H9 (cell line): Measurements from ENCODE around the gene DEFB110. TPM values are rescaled to one million over a fixed set of nuclear protein-coding genes. Genes with fewer than 3 reads are reported as not detected.

Source experiments
- DNase-seq: peaks from one replicate; pipeline ENCODE4 v3.0.0-alpha.2; 2017
- H2AFZ ChIP-seq: one replicate; pipeline ENCODE4 v1.6.1; 2013; ENCODE audit warnings: mild to moderate bottlenecking, low read length, control low read depth, moderate library complexity
- H2AK5ac ChIP-seq: 2 replicates; pipeline ENCODE4 v1.6.1; 2013; ENCODE audit warnings: low read length, control low read depth, mixed read lengths; ENCODE audit not compliant: insufficient read length
- H2BK120ac ChIP-seq: one replicate; pipeline ENCODE4 v1.6.1; 2013; ENCODE audit warnings: low read depth, mild to moderate bottlenecking, low read length, control low read depth, inconsistent platforms; ENCODE audit not compliant: poor library complexity, severe bottlenecking
- H2BK12ac ChIP-seq: 2 replicates; pipeline ENCODE4 v1.6.1; 2013; ENCODE audit warnings: low read length, control low read depth, mixed read lengths, low read depth; ENCODE audit not compliant: insufficient read length
- H2BK15ac ChIP-seq: 2 replicates; pipeline ENCODE4 v1.6.1; 2013; ENCODE audit warnings: low read depth, low read length, control low read depth
- H2BK20ac ChIP-seq: one replicate; pipeline ENCODE4 v1.6.1; 2013; ENCODE audit warnings: low read depth, mild to moderate bottlenecking, low read length, control low read depth, inconsistent platforms; ENCODE audit not compliant: poor library complexity, severe bottlenecking
- H2BK5ac ChIP-seq: 2 replicates; pipeline ENCODE4 v1.6.1; 2013; ENCODE audit warnings: low read length, control low read depth, mixed read lengths; ENCODE audit not compliant: insufficient read length
- H3K14ac ChIP-seq: 2 replicates; pipeline ENCODE4 v1.6.1; 2013; ENCODE audit warnings: low read length, control low read depth; ENCODE audit not compliant: insufficient read depth
- H3K18ac ChIP-seq: 2 replicates; pipeline ENCODE4 v1.6.1; 2013; ENCODE audit warnings: low read depth, mild to moderate bottlenecking, mixed read lengths, low read length, control low read depth; ENCODE audit not compliant: insufficient read length
- H3K23ac ChIP-seq: 2 replicates; pipeline ENCODE4 v1.6.1; 2013; ENCODE audit warnings: low read length, control low read depth, mixed read lengths, low read depth; ENCODE audit not compliant: insufficient read length
- H3K23me2 ChIP-seq: 2 replicates; pipeline ENCODE4 v1.6.1; 2013; ENCODE audit warnings: low read depth, mild to moderate bottlenecking, mixed read lengths, low read length, control low read depth; ENCODE audit not compliant: insufficient read length, poor library complexity, severe bottlenecking
- H3K27ac ChIP-seq: 2 replicates; pipeline ENCODE4 v1.5.1; 2013; ENCODE audit warnings: low read length, control low read depth, mixed read lengths, low read depth; ENCODE audit not compliant: insufficient read length
- H3K27me3 ChIP-seq: 2 replicates; pipeline ENCODE4 v1.6.1; 2013; ENCODE audit warnings: low read length, control low read depth, inconsistent platforms; ENCODE audit not compliant: insufficient read depth
- H3K4ac ChIP-seq: 2 replicates; pipeline ENCODE4 v1.6.1; 2013; ENCODE audit warnings: low read depth, mild to moderate bottlenecking, control low read depth, inconsistent platforms, low read length, moderate library complexity
- H3K4me1 ChIP-seq: 2 replicates; pipeline ENCODE4 v1.6.1; 2013; ENCODE audit warnings: low read length, control low read depth, inconsistent platforms; ENCODE audit not compliant: insufficient read depth
- H3K4me2 ChIP-seq: 2 replicates; pipeline ENCODE4 v1.6.1; 2013; ENCODE audit warnings: low read length, control low read depth, mixed read lengths; ENCODE audit not compliant: insufficient read length, insufficient read depth
- H3K56ac ChIP-seq: 2 replicates; pipeline ENCODE4 v1.6.1; 2013; ENCODE audit warnings: low read depth, mild to moderate bottlenecking, mixed read lengths, low read length, control low read depth; ENCODE audit not compliant: insufficient read length
- H3K79me1 ChIP-seq: 2 replicates; pipeline ENCODE4 v1.6.1; 2013; ENCODE audit warnings: low read depth, mild to moderate bottlenecking, moderate library complexity, low read length, control low read depth, inconsistent platforms; ENCODE audit not compliant: insufficient read depth, poor library complexity, severe bottlenecking
- H3K79me2 ChIP-seq: 2 replicates; pipeline ENCODE4 v1.6.1; 2013; ENCODE audit warnings: low read length, control low read depth, inconsistent platforms; ENCODE audit not compliant: insufficient read depth
- H3K9ac ChIP-seq: 2 replicates; pipeline ENCODE4 v1.6.1; 2013; ENCODE audit warnings: low read length, control low read depth, mixed read lengths; ENCODE audit not compliant: insufficient read length; ENCODE audit errors: extremely low read depth
- H3K9me3 ChIP-seq: one replicate; pipeline ENCODE4 v1.6.1; 2013; ENCODE audit warnings: low read depth, low read length, inconsistent platforms; ENCODE audit not compliant: control insufficient read depth
- H3T11ph ChIP-seq: one replicate; pipeline ENCODE4 v1.6.1; 2013; ENCODE audit warnings: mild to moderate bottlenecking, low read length, control low read depth, inconsistent platforms
- H4K20me1 ChIP-seq: one replicate; pipeline ENCODE4 v1.6.1; 2013; ENCODE audit not compliant: control insufficient read depth, insufficient read length, insufficient read depth
- H4K5ac ChIP-seq: 2 replicates; pipeline ENCODE4 v1.6.1; 2013; ENCODE audit warnings: low read depth, mild to moderate bottlenecking, mixed read lengths, low read length, control low read depth; ENCODE audit not compliant: insufficient read length
- H4K8ac ChIP-seq: replicated peaks from 2 replicates; pipeline ENCODE4 v1.6.1; 2013; ENCODE audit warnings: low read length, control low read depth, mixed read lengths, low read depth; ENCODE audit not compliant: insufficient read length
- H4K91ac ChIP-seq: 2 replicates; pipeline ENCODE4 v1.6.1; 2013; ENCODE audit warnings: low read depth, mild to moderate bottlenecking, moderate library complexity, mixed read lengths, low read length, control low read depth; ENCODE audit not compliant: insufficient read length
- H3K27ac Mint-ChIP-seq, 3 experiments: 2 replicates in 2 of 3; 3 replicates in 1 of 3; pipeline ENCODE4 v1.8.0; 2020 to 2021; ENCODE audit warnings: mixed read lengths in 3 of 3, mild to moderate bottlenecking in 1 of 3, moderate library complexity in 1 of 3
- H3K27me3 Mint-ChIP-seq: 2 replicates; pipeline ENCODE4 v1.8.0; 2021; ENCODE audit warnings: low read depth, mild to moderate bottlenecking, moderate library complexity, mixed read lengths
- H3K36me3 Mint-ChIP-seq, 3 experiments: 2 replicates in 2 of 3; 3 replicates in 1 of 3; pipeline ENCODE4 v1.8.0; 2020 to 2021; ENCODE audit warnings: low read depth in 3 of 3, mixed read lengths in 3 of 3; ENCODE audit not compliant: insufficient read depth in 1 of 3
- H3K4me1 Mint-ChIP-seq, 2 experiments: 2 replicates each; pipeline ENCODE4 v1.8.0; 2020; ENCODE audit warnings: mixed read lengths in 2 of 2
- H3K4me3 Mint-ChIP-seq, 2 experiments: 2 replicates in 1 of 2; 3 replicates in 1 of 2; pipeline ENCODE4 v1.8.0; 2020 to 2021; ENCODE audit warnings: mild to moderate bottlenecking in 2 of 2, mixed read lengths in 2 of 2, moderate library complexity in 1 of 2
- H3K9me3 Mint-ChIP-seq, 2 experiments: 2 replicates in 1 of 2; 3 replicates in 1 of 2; pipeline ENCODE4 v1.8.0; 2020; ENCODE audit warnings: mild to moderate bottlenecking in 2 of 2, mixed read lengths in 2 of 2, moderate library complexity in 1 of 2
- WGBS: extraction: QIAGEN DNeasy Blood & Tissue Kit; methylation state at CpG from one replicate; pipeline ENCODE4 v1.1.7; 2013; ENCODE audit warnings: missing lambda C conversion rate, low lambda C conversion rate, mixed read lengths; ENCODE audit not compliant: insufficient read length; ENCODE audit errors: extremely low coverage; 5-methylcytosine and 5-hydroxymethylcytosine counted together
- total RNA-seq: library from RNA; stranded (reverse); gene quantifications from 2 replicates; pipeline ENCODE4 v1.2.1, GENCODE V29; 2021
- TF ChIP-seq, protein P1 (sequence below): fragments of 200-600 bp; sonication (generic); conservative IDR thresholded peaks from 3 replicates; pipeline ENCODE4 v1.8.0; 2021; ENCODE audit warnings: antibody characterized with exemption, mild to moderate bottlenecking

Gene DEFB110
- total RNA-seq, 1 experiment from 2014 or later, result not detected

DNA sequence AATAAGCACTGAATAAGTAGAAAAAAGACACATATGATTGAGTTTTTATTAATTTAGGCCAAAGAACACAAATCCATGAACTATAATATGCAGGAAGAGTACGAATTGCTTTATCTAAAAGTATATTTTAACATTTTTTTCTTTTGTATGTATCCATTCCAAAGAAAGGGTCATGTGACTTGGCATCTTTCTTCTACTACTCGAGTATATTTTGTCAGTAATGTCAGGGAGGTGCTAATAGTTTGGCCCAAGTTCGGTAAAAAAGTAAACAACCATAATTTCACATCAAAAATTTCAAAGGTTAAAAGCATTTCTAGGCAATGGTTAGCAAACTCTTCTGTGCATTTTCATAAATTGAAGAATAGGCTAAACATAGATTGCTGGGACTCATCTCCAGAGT is 18.7 kb downstream of the DEFB110 start:
- Histone ChIP-seq H3K4me2 (no peak overlapping the region), H3K56ac (no peak overlapping the region), H3K14ac (no peak overlapping the region), H4K8ac (no peak overlapping the region), H4K5ac (no peak overlapping the region), H2BK15ac (no peak overlapping the region), H4K91ac (no peak overlapping the region), H3K27ac (no peak overlapping the region), H3K18ac (no peak overlapping the region), H3K79me1 (no peaks in the 10 kb centered on the region), H2AK5ac (no peak overlapping the region), H2BK120ac (no peak overlapping the region), H3T11ph (no peak overlapping the region), H3K4ac (no peak overlapping the region), H3K4me1 (0 out of 2 replicates have a peak, but pooled peaks cover 2% of the 10 kb centered on the region), H2BK20ac (no peak overlapping the region), H3K9ac (no peak overlapping the region), H4K20me1 (no peaks in the 10 kb centered on the region), H2AFZ (no peak overlapping the region), H3K9me3 (no peaks in the 10 kb centered on the region), H3K79me2 (no peaks in the 10 kb centered on the region), H3K23ac (no peak overlapping the region), H2BK5ac (no peak overlapping the region), H3K23me2 (no peaks in the 10 kb centered on the region), H2BK12ac (no peak overlapping the region), H3K27me3 (no peaks in the 10 kb centered on the region)
- Mint-ChIP-seq H3K36me3 (no peaks in the 10 kb centered on the region), H3K27me3 (no peaks in the 10 kb centered on the region), H3K9me3 (no peaks in the 10 kb centered on the region), H3K4me1 (peaks cover 6% of the 10 kb centered on the region in 2 experiments; a peak in 3 of 4 replicates), H3K4me3 (no peak overlapping the region), H3K27ac (no peak overlapping the region)
- DNase-seq, result no peak
- no CpG with 5 or more reads among the region's 3 CpGs for WGBS
- TF ChIP-seq, protein P1, sequence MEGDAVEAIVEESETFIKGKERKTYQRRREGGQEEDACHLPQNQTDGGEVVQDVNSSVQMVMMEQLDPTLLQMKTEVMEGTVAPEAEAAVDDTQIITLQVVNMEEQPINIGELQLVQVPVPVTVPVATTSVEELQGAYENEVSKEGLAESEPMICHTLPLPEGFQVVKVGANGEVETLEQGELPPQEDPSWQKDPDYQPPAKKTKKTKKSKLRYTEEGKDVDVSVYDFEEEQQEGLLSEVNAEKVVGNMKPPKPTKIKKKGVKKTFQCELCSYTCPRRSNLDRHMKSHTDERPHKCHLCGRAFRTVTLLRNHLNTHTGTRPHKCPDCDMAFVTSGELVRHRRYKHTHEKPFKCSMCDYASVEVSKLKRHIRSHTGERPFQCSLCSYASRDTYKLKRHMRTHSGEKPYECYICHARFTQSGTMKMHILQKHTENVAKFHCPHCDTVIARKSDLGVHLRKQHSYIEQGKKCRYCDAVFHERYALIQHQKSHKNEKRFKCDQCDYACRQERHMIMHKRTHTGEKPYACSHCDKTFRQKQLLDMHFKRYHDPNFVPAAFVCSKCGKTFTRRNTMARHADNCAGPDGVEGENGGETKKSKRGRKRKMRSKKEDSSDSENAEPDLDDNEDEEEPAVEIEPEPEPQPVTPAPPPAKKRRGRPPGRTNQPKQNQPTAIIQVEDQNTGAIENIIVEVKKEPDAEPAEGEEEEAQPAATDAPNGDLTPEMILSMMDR, result no peak
